HAP-1 (cell line): ENCODE data around the gene MRPL38.
"Not testable (repeated sequence)": the region's sequence is repeated elsewhere in the genome, so short reads cannot be mapped to it uniquely, and the experiment has no call there.

Source experiments
- DNase-seq, 2 experiments: peaks; one replicate each; pipeline ENCODE4 v3.0.0-alpha.2; 2016 to 2020; ENCODE audit warnings: low spot score in 2 of 2
- H3K27me3 ChIP-seq: fragments of 250-450 bp; sonication (Bioruptor Pico); 2 replicates; pipeline ENCODE4 v1.5.1; 2020; ENCODE audit warnings: low read depth, mild to moderate bottlenecking, moderate library complexity
- H3K36me3 ChIP-seq: fragments of 250-450 bp; sonication (Bioruptor Pico); replicated peaks from 2 replicates; pipeline ENCODE4 v1.5.1; 2020; ENCODE audit warnings: mild to moderate bottlenecking
- H3K4me1 ChIP-seq: fragments of 250-450 bp; sonication (Bioruptor Pico); 2 replicates; pipeline ENCODE4 v1.5.1; 2020; ENCODE audit warnings: mild to moderate bottlenecking
- H3K4me3 ChIP-seq: fragments of 250-450 bp; sonication (Bioruptor Pico); 2 replicates; pipeline ENCODE4 v1.5.1; 2020; ENCODE audit warnings: mild to moderate bottlenecking, moderate library complexity
- H3K9me3 ChIP-seq: fragments of 250-450 bp; sonication (Bioruptor Pico); 2 replicates; pipeline ENCODE4 v1.5.1; 2020; ENCODE audit warnings: mild to moderate bottlenecking, moderate library complexity
- in situ Hi-C: fragments of 300-500 bp; cut with MboI; formaldehyde crosslinking; loops from 3 replicates; pipeline ENCODE4 v1.14.3; 2020; ENCODE audit warnings: low sequenced_read_pairs, inconsistent platforms, mixed read lengths

The MRPL38 gene

DNA sequence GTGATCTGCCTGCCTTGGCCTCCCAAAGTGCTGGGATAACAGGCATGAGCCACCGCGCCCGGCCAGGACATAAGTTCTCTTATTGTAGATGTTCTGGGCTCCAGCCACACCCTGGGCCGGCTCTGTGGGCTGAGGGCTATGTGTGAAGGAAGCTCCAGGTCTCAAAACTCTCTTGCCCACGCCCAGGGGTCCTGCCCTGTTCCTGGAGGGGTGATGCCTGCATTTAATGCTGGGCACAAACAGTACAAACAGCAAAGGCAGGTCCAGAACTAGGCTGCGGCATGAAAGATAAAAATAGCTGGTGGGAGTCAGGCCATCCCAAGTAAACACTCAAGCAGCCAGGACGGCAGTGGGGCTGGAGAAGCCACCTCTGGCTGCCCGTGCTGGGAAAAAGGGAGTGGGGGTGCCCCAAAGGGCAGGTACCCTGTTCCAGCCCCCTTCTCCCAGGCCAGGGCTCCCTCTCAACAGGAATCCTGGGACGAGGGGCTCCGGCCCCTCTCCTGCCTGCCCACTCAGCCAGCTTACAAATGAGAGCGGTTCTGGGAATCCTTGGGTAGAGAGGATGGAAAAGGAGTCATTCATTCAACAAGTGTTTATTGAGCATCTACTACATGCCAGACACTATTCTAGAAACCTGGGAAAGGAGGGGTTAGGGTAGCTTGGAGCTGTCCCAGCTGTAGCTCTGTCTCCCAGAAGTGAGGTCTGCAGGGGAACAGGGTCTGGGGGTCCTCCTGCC, 30.9 kb downstream of the MRPL38 start:
- no peak for DNase-seq
- in situ Hi-C loops = no loop called here
- H3K9me3 ChIP-seq = no peaks in the 10 kb centered on the region
- H3K4me1 ChIP-seq = peaks cover 15% of the 10 kb centered on the region
- H3K4me3 ChIP-seq = no peak overlapping the region
- no peaks in the 10 kb centered on the region for H3K27me3 ChIP-seq
- peaks cover 19% of the 10 kb centered on the region for H3K36me3 ChIP-seq

DNA sequence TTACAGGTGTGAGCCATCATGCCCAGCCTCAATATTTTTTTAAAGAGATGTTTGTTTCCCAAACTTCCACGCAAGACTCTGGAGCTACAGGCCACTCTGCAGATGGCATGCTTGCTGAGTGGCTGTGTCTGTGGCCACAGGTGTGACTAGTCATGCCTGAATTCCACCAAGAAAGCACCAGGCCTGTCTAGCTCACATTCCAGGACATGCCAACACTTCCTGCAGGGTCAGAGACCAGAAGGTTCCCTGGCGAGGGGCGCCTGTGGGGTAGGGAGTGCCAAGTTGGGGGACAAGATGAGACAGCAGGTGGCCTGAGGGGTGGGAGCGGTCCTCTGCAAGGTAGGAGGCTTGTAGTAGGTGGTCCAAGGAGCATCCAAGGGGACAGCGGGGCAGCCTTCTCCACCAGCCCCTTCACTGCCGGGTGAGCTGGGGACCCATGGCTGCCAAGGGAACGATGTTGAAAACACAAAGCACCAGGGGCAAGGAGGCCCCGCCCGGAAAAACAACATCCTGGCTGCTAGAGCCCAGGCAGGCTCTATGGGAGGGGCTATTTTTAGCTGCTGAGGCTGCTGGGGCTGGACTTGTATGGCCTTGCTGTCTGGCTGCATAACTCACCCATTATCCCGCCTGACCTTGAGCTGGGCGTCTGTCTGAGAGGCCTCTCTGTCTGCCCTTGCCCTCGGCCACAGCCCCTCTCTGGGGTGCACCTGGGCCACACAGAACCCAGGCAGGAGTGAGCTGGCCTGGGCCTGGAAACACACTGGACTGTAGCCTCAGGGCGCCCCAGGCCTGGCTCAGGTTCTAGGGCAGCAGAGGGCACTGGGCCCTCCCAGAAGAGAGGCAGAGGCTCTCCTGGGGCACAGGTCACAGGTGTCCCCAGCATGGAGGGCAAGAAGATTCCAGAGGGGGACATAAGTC, 32.0 kb downstream of the MRPL38 start:
- Histone ChIP-seq H3K27me3 (no peaks in the 10 kb centered on the region), H3K36me3 (peaks cover 19% of the 10 kb centered on the region), H3K4me3 (no peak overlapping the region), H3K4me1 (peaks cover 15% of the 10 kb centered on the region), H3K9me3 (no peaks in the 10 kb centered on the region)
- in situ Hi-C loops = no loop called here
- peak in 1 of 2 experiments; percentile 67 for DNase-seq

DNA sequence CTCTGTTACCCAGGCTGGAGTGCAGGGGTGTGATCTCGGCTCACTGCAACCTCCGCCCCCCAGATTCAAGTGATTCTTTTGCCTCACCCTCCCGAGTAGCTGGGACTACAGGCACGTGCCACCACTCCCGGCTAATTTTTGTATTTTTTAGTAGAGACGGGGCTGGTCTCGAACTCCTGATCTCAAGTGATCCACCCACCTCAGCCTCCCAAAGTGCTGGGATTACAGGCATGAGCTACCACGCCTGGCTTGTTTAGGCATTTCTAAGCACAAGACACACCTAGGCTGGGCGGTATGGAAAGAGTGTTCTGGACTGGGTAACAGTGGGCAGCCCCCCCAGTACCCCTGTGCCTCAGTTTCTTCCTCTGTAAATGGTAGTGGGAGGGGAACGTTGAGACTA, 34.5 kb downstream of the MRPL38 start:
- DNase-seq, H3K4me3 ChIP-seq, H3K9me3 ChIP-seq, H3K4me1 ChIP-seq, in situ Hi-C loops, H3K27me3 ChIP-seq: not testable (repeated sequence)
- H3K36me3 ChIP-seq = peaks cover 12% of the 10 kb centered on the region

DNA sequence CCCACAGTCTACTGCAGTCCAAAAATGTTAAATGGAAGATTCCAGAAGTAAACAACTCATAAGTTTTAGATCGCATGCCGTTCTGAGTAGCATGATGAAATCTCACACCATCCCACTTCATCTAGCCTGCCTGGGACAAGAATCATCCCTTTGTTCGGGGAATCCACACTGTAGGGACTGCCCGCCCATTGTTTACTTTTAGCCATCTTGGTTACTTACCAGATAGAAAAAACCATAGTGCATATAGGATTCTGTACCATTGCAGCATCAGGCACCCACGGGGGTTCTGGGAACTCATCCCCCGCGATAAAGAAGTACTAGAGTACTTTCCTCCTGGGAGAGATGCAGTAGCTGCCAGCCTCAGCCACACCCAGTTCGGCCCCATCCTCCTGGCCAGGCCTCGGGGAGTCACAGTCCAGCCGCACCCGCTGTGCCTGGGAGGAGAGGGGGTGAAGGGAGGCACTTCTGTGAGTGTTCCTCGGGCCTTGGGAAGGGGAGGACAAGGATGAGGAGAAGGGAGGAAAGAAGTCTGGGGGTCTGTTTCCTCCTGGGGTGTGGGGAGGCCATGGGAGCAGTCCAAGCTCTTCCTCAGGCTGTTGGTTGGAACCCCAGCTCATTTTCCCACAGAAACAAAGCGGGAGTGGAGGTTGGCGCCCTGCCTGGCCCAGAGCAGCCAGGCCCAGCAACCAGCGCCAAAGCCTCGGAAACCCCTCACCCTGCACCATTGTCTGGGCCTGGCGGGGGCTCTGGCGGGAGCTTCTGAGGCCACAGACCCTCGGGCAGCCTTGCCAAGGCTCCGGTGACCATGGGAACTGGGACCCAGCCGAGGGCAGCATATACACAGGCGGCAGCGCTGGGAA, 35.2 kb downstream of the MRPL38 start:
- Histone ChIP-seq H3K9me3 (no peaks in the 10 kb centered on the region), H3K4me1 (peaks cover 3% of the 10 kb centered on the region), H3K4me3 (no peak overlapping the region), H3K36me3 (peaks cover 7% of the 10 kb centered on the region; the same call in 1 of the 2 replicates), H3K27me3 (no peaks in the 10 kb centered on the region)
- in situ Hi-C loops = no loop called here
- no peak for DNase-seq

DNA sequence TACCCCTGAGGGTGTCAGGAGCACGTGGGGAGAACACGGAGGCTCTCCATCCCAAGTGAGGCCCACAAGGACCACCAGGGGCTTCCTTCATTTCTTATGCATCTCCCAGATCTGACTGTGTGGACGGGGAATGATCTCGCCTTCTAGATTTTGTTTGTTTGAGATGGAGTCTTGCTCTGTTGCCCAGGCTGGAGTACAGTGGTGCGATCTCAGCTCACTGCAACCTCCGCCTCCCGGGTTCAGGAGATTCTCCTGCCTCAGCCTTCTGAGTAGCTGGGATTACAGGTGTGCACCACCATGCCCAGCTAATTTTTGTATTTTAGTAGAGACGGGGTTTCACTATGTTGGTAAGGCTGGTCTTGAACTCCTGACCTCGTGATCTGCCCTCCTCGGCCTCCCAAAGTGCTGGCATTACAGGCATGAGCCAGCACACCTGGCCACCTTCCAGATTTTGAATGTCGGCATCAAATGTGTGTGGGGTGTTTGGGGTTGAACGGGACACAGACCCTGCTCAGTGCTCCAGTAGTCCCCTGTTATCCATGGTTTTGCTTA, 35.9 kb downstream of the MRPL38 start:
- in situ Hi-C loops, H3K4me1 ChIP-seq, DNase-seq, H3K27me3 ChIP-seq, H3K36me3 ChIP-seq, H3K9me3 ChIP-seq, H3K4me3 ChIP-seq: not testable (repeated sequence)

DNA sequence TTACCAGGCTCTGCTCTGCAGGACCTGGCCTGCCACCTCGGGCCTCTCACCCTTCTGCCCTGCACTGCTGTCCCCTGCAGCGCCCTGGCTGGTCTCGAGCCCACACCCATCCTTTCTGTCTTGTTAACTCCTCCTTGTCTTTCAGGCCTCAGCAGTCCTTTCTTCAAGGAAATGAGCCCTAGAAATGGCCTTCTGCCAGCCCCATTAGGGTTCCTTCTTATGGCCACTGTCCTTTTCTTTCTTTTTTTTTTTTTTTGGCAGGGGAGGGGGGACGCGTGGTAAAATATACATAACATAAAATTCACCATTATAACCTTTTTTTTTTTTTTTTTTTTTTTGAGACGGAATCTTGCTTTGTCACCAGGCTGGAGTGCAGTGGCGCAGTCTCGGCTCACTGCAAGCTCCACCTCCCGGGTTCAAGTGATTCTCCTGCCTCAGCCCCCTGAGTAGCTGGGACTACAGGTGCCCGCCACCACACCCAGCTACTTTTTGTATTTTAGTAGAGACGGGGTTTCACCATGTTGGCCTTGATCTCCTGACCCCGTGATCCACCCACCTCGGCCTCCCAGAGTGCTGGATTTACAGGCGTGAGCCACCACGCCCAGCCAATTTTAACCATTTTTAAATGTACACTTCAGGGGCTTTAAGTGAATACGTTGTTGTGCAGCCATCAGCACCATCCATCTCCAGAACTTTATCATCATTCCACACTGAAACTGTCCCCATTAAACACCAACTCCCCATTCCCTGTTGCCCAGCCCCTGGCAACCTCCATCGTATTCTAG, 39.1 kb downstream of the MRPL38 start:
- H3K4me3 ChIP-seq, H3K27me3 ChIP-seq, H3K4me1 ChIP-seq, DNase-seq, in situ Hi-C loops, H3K36me3 ChIP-seq, H3K9me3 ChIP-seq: not testable (repeated sequence)

DNA sequence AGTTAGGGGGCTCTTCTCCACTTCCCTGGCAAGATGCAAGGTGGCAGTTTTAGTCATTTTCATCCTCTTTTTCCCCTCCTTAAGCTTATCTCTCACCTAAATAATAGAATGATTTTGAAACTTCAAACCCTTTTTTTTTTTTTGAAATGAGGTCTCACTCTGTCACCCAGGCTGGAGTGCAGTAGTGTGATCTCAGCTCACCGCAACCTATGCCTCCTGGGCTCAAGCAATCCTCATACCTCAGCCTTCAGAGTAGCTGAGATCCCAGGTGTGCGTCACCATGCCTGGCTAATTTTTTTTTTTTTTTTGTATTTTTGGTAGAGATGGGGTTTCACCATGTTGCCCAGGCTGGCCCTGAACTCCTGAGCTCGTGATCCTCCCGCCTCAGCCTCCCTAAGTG, 39.8 kb downstream of the MRPL38 start:
- DNase-seq, H3K9me3 ChIP-seq, H3K4me3 ChIP-seq, in situ Hi-C loops, H3K27me3 ChIP-seq, H3K36me3 ChIP-seq, H3K4me1 ChIP-seq: not testable (repeated sequence)

DNA sequence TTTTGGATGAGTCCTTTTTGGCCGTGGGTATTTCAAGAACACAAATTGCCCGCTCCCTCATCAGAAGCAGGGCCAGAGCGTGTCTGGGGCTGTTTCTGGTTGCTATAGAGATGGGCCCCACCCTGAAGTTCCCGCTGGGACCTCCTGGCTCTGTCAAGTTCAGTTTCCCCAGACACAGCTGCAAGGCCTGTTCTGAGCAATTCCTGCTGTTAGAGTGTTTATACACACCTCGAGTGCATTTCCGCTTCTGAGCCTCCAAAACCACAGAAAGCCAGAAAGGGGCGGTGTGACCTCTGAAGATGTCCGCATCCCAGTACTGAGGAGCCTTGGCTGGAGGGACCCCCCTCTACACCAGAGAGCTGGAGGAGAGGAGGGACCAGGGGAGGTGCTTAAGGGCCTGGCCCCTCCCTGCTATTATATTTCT, 40.2 kb downstream of the MRPL38 start:
- Histone ChIP-seq H3K36me3 (no peaks in the 10 kb centered on the region), H3K4me1 (no peaks in the 10 kb centered on the region), H3K27me3 (no peaks in the 10 kb centered on the region), H3K9me3 (no peaks in the 10 kb centered on the region), H3K4me3 (no peak overlapping the region)
- DNase-seq = no peak
- in situ Hi-C loops = no loop called here

DNA sequence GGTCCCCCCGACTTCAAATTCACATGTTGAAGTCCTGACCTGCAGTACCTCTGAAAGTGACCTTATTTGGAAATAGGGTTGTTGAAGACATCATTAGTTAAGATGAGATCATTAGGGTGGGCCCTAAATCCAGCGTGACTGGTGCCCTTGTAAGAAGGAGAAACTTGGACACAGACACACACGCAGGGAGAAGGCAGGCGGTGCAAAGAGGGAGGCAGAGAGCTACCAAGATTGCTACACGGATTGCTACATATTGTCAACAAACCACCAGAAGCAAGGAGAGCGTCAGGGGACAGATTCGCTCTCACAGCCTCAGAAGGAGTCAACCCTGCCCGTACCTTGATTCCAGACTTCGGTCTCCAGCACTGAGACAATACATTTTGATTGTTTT, 42.8 kb downstream of the MRPL38 start:
- Histone ChIP-seq H3K4me1 (no peaks in the 10 kb centered on the region), H3K4me3 (no peak overlapping the region), H3K27me3 (no peaks in the 10 kb centered on the region), H3K9me3 (no peaks in the 10 kb centered on the region), H3K36me3 (no peaks in the 10 kb centered on the region)
- in situ Hi-C loops = no loop called here
- no peak for DNase-seq

DNA sequence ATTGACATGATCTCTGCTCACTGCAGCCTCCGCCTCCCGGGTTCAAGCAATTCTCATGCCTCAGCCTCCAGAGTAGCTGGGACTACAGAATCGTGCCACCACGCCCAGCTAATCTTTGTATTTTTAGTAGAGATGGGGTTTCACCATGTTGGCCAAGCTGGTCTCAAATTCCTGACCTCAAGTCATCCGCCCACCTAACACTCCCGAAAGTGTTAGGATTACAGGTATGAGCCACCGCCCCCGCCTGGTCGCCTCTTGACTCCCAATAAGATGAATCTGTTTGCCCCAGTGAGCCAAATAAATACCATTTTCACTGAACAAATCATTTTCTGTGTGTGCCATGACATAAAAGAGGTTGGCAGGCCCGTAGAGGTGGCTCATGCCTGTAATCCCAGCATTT, 45.3 kb downstream of the MRPL38 start:
- in situ Hi-C loops, H3K9me3 ChIP-seq, H3K4me1 ChIP-seq, DNase-seq, H3K36me3 ChIP-seq, H3K4me3 ChIP-seq, H3K27me3 ChIP-seq: not testable (repeated sequence)

DNA sequence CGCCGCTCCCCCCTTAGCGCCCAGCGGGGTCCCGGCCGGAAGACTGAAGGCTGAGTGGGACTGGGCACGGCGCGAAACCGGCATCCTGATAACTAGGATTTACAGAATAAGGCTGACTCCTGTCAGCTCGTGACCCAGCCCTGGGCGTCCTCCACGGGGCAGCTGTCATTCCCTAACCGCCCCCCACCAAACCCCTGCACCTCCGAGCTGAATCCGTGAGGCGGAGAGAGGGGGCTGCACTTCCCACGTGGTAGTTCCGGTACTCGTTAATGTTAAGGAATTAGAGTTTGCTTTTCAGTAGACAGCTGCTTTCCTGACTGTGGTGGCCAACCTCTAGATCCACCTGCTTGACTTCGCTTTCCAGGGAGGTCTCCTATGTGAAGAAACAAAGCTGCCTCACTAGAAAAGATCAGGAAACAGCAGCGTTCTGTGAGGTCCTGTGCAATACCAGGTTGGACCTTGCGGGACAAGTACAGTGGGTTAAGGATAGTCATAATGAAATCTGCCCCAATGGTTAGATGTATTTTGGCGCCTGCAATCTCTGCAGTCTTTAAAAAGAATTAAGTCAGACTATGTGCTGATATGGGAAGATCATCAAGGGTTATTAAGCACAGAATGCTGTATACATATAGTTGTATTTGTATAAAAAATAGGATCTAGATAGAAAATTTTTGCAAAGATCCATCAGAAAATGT, 48.5 kb downstream of the MRPL38 start:
- DNase-seq = peak in 1 of 2 experiments; percentile 19
- peaks cover 2% of the 10 kb centered on the region; the same call in 1 of the 2 replicates for H3K36me3 ChIP-seq
- H3K27me3 ChIP-seq = no peaks in the 10 kb centered on the region
- in situ Hi-C loops = no loop called here
- H3K4me1 ChIP-seq = peaks cover 4% of the 10 kb centered on the region
- no peaks in the 10 kb centered on the region for H3K9me3 ChIP-seq
- H3K4me3 ChIP-seq = peak overlapping the region; percentile 69

DNA sequence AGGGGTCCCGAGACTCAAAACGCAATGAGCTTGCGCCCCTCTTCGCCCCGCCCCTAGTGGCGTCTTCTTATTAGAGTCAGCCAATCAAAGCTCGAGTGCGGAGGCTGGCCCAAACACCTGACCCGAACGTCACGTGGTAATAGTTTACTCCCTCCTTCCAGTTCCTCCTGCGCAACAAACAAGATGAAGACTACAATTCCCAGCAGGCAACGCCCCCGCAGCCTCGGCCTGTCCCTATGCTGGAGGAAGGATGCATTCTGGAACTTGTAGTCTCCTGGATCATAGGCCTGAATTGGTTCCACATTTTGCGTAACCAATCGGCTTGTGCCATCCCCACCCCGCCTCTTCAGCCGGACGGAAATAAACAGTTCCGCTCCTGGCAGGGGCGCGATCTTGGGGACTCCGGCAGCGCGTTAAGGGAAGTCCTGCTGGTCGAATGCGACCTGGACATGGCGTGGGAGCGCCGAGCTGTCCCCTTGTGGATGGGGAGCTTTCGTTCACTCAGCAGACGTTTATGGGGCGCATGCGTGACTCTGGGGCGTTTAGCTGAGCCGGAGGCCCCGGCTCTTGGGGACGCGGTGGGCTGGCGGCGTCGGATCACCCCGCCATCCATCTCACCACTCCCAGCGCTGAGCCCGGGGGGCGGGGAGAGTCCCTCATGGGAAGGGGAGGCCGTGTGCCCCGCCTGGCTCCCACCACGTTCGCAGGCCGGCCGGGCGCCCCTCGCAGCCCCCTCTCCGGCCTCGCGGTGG, 49.2 kb downstream of the MRPL38 start, which contains the start of gene WBP2:
TSS of gene WBP2 (minus strand) at position 26 of the 752 bp plus-strand sequence. CDS start 38 bp downstream, outside the sequence.
- peak; percentile 99 to 100 for DNase-seq
- Histone ChIP-seq H3K27me3 (no peaks in the 10 kb centered on the region), H3K4me3 (peak within 1 kb of the TSS; percentile 69), H3K4me1 (peaks cover 4% of the 10 kb centered on the region), H3K36me3 (peaks cover 9% of the 10 kb centered on the region; the same call in 1 of the 2 replicates), H3K9me3 (no peaks in the 10 kb centered on the region)
- in situ Hi-C loops = no loop called here
